ENCODE measurements around the gene CPHXL.

DNA sequence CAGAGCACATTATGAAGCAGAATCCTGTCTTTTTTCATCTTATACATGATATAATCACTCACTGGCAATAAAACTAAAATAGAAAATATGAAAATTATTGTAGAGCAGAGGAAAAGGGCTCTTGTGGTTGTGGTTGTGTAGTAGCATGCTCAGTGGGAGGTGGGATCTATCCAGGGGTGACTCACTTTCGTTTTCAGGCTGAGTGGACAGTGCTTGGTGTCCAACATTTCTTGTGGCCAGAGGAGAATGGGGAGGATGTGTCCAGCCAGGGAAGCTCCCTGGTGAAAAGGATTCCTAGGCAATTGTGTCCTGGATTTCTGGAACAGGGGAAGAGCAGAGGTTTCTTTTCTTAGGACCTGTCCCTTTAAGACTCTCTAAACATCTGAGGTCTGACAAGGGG is 31.9 kb upstream of the CPHXL start:
- TF ChIP-seq, protein P1, sequence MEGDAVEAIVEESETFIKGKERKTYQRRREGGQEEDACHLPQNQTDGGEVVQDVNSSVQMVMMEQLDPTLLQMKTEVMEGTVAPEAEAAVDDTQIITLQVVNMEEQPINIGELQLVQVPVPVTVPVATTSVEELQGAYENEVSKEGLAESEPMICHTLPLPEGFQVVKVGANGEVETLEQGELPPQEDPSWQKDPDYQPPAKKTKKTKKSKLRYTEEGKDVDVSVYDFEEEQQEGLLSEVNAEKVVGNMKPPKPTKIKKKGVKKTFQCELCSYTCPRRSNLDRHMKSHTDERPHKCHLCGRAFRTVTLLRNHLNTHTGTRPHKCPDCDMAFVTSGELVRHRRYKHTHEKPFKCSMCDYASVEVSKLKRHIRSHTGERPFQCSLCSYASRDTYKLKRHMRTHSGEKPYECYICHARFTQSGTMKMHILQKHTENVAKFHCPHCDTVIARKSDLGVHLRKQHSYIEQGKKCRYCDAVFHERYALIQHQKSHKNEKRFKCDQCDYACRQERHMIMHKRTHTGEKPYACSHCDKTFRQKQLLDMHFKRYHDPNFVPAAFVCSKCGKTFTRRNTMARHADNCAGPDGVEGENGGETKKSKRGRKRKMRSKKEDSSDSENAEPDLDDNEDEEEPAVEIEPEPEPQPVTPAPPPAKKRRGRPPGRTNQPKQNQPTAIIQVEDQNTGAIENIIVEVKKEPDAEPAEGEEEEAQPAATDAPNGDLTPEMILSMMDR (IDR thresholded peaks at IDR 0.05) = no peak
- TF ChIP-seq POLR2A (IDR thresholded peaks at IDR 0.05) = no peak
- no peak for TF ChIP-seq EP300 (IDR thresholded peaks at IDR 0.05)
